HG02973 (cell line): ENCODE results near the gene NUP155.
"Not testable (repeated sequence)": the region's sequence is repeated elsewhere in the genome, so short reads cannot be mapped to it uniquely, and the experiment has no call there.

Source experiments
- ATAC-seq: cut with Tn5 transposase; IDR thresholded peaks from one replicate; pipeline ENCODE4 v1.9.1; 2021; ENCODE audit warnings: moderate library complexity; ENCODE audit not compliant: unreplicated experiment

The NUP155 gene

GRCh38 chr5:37283214-37283820 lies 87.6 kb downstream of the NUP155 start:
- ATAC-seq = no peak

DNA sequence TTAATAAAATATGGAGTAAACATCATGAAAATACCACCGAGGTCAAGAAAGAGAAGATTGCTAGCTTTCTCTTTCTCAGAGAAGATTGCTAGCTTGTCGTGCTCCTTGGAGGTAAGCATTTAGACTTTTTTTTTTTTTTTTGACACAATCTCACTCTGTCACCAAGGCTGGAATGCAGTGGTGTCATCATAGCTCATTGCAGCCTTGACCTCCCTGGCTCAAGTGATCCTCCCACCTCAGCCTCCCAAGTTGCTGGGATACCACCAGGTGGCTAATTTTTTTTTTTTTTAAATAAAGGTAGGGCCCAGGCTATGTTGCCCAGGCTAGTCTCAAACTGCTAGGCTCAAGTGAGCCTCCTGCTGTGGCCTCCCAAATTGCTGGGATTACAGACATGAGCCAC lies 95.4 kb downstream of the NUP155 start:
- no peak for ATAC-seq

DNA sequence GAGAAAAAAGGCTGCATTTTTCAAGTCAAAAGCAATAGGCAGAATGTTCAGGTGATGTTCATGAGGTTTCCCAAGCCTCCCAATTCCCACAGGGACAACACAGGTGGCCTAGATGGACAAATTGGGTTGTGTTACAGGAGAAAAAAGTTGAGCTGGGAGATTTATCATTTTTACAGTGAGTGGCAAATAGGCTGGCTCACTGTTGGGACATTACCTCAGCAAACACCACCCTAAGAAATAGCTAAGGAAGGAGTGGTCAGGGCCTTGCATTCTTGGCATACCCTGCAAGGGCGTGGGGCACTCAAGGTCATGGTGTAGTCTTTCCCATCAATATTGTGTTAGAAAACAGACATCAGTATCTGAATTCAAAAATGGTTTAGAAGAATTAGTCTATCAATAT lies 98.4 kb downstream of the NUP155 start:
- no peak for ATAC-seq

GRCh38 chr5:37268100-37268499 lies 102.8 kb downstream of the NUP155 start:
- not testable (repeated sequence) for ATAC-seq

DNA sequence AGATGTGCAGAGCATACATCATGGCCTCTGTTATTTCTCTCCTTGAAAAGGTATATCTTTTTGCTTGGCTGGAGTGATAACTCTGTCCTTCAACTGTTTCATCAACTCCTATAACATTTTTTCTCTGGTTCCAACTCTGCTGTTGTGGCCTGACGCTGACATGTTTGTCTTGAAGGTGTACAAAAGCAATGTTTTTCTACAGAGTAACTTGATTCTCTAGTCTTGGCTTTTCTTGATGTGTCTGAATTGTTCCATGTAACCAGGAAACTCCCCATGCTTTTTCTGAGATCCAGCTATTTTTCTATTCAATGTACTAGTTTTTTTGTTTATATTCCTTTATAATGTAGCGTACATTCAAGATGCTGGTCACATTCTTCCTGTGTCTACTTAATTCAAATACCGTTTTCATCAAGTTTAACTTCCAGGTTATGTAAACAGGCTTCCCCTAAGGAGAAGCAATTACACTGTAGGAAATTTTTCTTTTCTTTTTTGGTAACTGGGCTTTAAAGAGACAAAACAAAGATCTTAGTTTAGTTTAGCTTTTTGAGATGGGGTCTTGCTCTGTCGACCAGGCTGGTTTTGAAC lies 115.0 kb downstream of the NUP155 start:
- ATAC-seq = no peak

DNA sequence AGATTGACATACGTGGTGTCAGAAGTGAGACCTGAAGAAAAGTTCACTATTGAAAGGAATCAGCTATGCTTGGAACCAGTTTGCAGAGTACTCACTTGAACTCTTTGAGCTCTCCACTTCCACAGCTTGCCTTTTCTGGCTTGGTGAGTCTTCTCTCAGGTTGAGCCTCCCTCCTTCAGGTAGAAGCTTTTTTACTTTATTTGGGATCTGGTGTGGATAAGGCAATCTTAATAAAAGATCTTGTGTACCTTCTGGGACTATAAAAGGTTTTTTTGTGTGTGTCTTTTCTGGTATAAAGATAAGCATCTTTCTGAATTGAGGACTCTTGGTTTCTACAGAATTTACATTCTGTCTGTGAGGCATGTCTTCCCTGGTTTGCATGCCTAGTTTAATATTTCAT lies 116.3 kb downstream of the NUP155 start:
- ATAC-seq = no peak

DNA sequence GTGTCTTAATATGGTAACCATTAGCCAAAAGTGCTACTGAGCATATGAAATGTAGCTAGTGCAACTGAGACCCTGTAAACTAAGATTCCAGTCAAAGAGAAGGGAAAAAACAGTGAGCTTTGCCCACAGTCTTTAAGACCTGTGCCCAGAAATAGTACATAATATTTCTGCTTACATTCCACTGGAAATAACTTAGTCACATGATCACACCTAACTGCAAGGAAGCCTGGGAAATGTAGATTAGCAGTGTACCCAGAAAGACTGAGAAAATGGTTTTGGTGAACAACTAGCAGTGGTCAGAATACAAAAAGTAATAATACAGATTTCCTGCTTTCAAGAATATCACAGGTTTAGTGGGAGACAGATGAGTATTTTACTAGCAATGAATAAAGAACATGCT lies 119.2 kb downstream of the NUP155 start:
- ATAC-seq = no peak

- ATAC-seq = no peak
These were observed 121.1 kb downstream of the NUP155 start for GRCh38 chr5:37249815-37250164.

DNA sequence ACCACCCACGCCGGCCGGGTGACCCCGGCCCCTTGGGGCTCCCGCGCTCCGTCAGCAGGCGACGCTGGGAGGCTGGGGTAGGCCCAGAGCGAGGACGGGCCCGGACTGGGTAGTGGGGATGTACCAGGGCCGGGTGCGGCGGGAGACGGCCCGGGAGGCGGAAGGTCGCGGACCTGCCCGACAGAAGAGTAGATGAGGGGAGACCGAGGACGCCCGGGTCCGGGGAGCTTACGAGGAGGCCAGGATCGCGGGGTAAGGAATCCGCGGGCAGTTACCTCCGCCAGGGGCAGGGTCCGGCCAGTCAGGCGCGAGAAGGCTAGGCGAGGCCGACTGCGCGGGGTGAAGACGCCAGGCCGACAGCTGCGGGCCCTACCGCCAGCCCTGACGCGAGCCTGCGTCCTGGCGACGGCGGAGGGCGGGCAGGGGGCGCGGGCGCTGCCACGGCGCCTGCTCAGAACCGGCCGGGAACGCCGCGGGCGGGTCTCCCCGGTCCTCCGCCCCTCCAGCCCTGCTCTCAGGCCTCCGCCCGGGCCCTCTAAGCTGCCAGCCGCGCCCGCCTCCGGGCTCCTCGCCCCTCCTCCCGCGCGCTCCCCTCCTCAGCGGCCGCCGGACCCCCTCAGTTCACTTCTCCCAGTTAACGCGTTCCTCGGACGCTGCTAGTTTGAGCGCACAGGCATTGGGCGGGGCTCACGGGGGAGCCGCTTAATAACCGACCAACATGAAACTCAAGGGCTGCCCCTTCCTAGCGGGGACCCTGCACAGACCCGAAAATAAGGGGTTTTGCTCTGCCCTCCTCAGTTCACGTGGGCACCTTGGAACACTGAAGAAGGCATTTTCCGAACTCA lies 121.7 kb downstream of the NUP155 start, which contains the start of gene CPLANE1:
CPLANE1 (minus strand) TSS at position 407 of the 845 bp plus-strand sequence. CDS start 1,678 bp downstream, outside the sequence.
- peak; percentile 75 for ATAC-seq

DNA sequence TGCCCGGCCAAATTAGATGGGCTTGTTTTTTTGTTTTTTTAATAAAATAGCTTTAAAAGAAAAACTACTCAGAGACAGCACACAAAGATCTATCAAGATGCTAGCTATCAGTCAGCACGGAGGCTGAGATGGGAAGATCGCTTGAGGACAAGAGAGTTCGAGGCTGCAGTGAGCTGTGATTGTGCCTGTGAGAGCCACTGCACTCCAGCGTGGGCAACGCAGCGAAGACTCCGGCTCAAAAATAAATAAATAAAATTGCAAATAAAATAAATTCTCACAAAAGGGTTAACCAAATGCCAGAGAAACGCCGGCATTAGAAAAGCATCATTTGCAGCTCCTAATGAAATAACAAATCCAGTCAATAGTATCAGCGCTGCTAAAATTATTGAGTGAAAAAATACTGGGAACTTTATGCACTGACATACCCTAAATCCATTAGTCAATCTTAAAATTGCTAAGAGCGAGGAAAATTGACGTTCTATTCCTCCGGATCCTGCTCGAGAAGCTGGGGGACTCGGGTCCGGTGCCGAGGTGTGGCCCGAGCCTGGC lies 122.4 kb downstream of the NUP155 start:
- ATAC-seq = no peak

GRCh38 chr5:37247496-37247895 lies 123.4 kb downstream of the NUP155 start:
- no peak for ATAC-seq

- no peak for ATAC-seq
These were observed 123.9 kb downstream of the NUP155 start for GRCh38 chr5:37247036-37247435.
